Stomach (tissue), 4 donors: ENCODE measurements around the gene DYDC2.

Experiments used
- CTCF ChIP-seq, 7 experiments: fragments of 450-650 bp in 4 of 7; fragments of 200-600 bp in 3 of 7; sonication (generic) in 3 of 7; IDR thresholded peaks; one replicate each; pipeline ENCODE4 v1.5.1; 2016 to 2019; ENCODE audit warnings: antibody characterized with exemption in 7 of 7, control low read depth in 2 of 7, mild to moderate bottlenecking in 1 of 7
- POLR2A ChIP-seq, 4 donors: fragments of 450-650 bp; IDR thresholded peaks; one replicate each; pipeline ENCODE4 v1.6.1; 2016; ENCODE audit warnings: antibody characterized with exemption in 4 of 4, control low read depth in 2 of 4, mild to moderate bottlenecking in 1 of 4, moderate library complexity in 1 of 4

- no peak for TF ChIP-seq POLR2A (IDR thresholded peaks at IDR 0.05)
- no peak for TF ChIP-seq CTCF (IDR thresholded peaks at IDR 0.05)
Observed at GRCh38 chr10:80344912-80345311, 11.7 kb upstream of the DYDC2 start.
